Measurements from ENCODE around the gene NSUN4. TPM values are rescaled to one million over a fixed set of nuclear protein-coding genes. Genes with fewer than 3 reads are reported as not detected.

NSUN4 gene
- total and polyA plus RNA-seq, 9 of the 15 experiments (the other 6 are each of a cell fraction or from before 2014, with no cell fraction given), result 33.4 to 60.2 (median 46.3) TPM

- TF ChIP-seq CREB5 (CRISPR knock-in tag; IDR thresholded peaks at IDR 0.05) (no peak), ATF7 (IDR thresholded peaks at IDR 0.05) (peak; percentile 100), SMARCC2 (IDR thresholded peaks at IDR 0.05; ENCODE audit: low read depth) (0 out of 2 replicates have a peak, but pooled peaks have one; percentile 36), ZNF584 (CRISPR knock-in tag; IDR thresholded peaks at IDR 0.05; ENCODE audit: low read depth) (0 out of 2 replicates have a peak, but pooled peaks have one; percentile 22), SMC3 (conservative IDR thresholded peaks at IDR 0.05; ENCODE audit: insufficient read depth, low read depth, low read length) (0 out of 2 replicates have a peak, but pooled peaks have one; percentile 24), ZBTB40 (IDR thresholded peaks at IDR 0.05) (peak; percentile 97), ZBTB40 (CRISPR knock-in tag; IDR thresholded peaks at IDR 0.05) (no peak), SOX6 (IDR thresholded peaks at IDR 0.05) (0 out of 2 replicates have a peak, but pooled peaks have one; percentile 13), TBL1XR1 (IDR thresholded peaks at IDR 0.05; ENCODE audit: low read length in 2 of 2) (peak; percentile 65 to 67; a peak in 2 of 4 replicates), RAD51 (IDR thresholded peaks at IDR 0.05; ENCODE audit: borderline replicate concordance, low read depth) (peak; percentile 69), MAFF (IDR thresholded peaks at IDR 0.05; ENCODE audit: low read length) (peak; percentile 87), CXXC5 (CRISPR knock-in tag; IDR thresholded peaks at IDR 0.05) (peak; percentile 79)
These were observed 37.4 kb upstream of the NSUN4 start, which contains the start of the genes LRRC41 and UQCRH (continued) for GRCh38 chr1:46303038-46303871.
